GM04504 (cell line): ENCODE data around the gene SKI.

Experiments
- DNase-seq: peaks from one replicate; pipeline ENCODE4 v3.0.0-alpha.2; 2012; ENCODE audit warnings: low read depth

The SKI gene

GRCh38 chr1:2353551-2354438 is 125.7 kb downstream of the SKI start:
- no peak for DNase-seq

GRCh38 chr1:2354511-2355372 is 126.6 kb downstream of the SKI start:
- DNase-seq, result no peak

GRCh38 chr1:2355373-2356261 is 127.5 kb downstream of the SKI start:
- DNase-seq, result no peak

GRCh38 chr1:2356401-2356800 is 128.3 kb downstream of the SKI start:
- DNase-seq, result no peak

GRCh38 chr1:2356911-2357845 is 129.1 kb downstream of the SKI start:
- no peak for DNase-seq

- DNase-seq, result no peak
Measured at GRCh38 chr1:2358072-2358471, 130.0 kb downstream of the SKI start.

GRCh38 chr1:2358651-2359640 is 130.8 kb downstream of the SKI start:
- no peak for DNase-seq
